T-cell (primary cell): ENCODE measurements around the gene GABRG3. TPM values are rescaled to one million over a fixed set of nuclear protein-coding genes. Genes with fewer than 3 reads are reported as not detected.

ENCODE experiments used
- ATAC-seq, 4 experiments: fragments of 200-7000 bp in 3 of 4; fragments of 150-1000 bp in 1 of 4; cut with Tn5 transposase; replicated peaks in 1 of 4; 1 replicate in 3 of 4; 2 replicates in 1 of 4; pipeline ENCODE4 v1.10.0; 2021; ENCODE audit warnings: moderate library complexity in 3 of 4, mild to moderate bottlenecking in 2 of 4, moderate number of reproducible peaks in 1 of 4
- CTCF ChIA-PET, 2 donors: fragments of 300-600 bp; sonication (Branson Sonifier 250); formaldehyde crosslinking; loops; one replicate each; lab custom pipeline; 2022; ENCODE audit warnings: antibody characterized with exemption in 2 of 2; lab: Charles Lee
- POLR2A ChIA-PET, 2 donors: fragments of 300-600 bp; sonication (Branson Sonifier 250); formaldehyde crosslinking; loops; one replicate each; lab custom pipeline; 2022; ENCODE audit warnings: antibody characterized with exemption in 2 of 2; lab: Charles Lee
- DNase-seq, 35 experiments: peaks; one replicate each; pipeline versions ENCODE4 v3.0.0 to v3.0.0-alpha.2; 2013 to 2023
- H3K27ac ChIP-seq: one replicate; pipeline ENCODE4 v1.5.1; 2013; ENCODE audit warnings: low read length
- H3K27me3 ChIP-seq, 2 experiments: replicated peaks in 1 of 2; 1 replicate in 1 of 2; 2 replicates in 1 of 2; pipeline versions ENCODE4 v1.6.1 to v1.7.0; 2013; ENCODE audit warnings: low read length in 1 of 2, mixed read lengths in 1 of 2; ENCODE audit not compliant: control insufficient read depth in 2 of 2, insufficient read depth in 2 of 2; ENCODE audit errors: extremely low read depth in 1 of 2
- H3K36me3 ChIP-seq, 2 donors: 1 replicate in 1 of 2; 2 replicates in 1 of 2; pipeline versions ENCODE4 v1.6.1 to v1.7.0; 2013; ENCODE audit warnings: low read length in 1 of 2; ENCODE audit not compliant: control insufficient read depth in 2 of 2, insufficient read depth in 1 of 2; ENCODE audit errors: extremely low read depth in 1 of 2
- H3K4me1 ChIP-seq, 2 experiments: 1 replicate in 1 of 2; 2 replicates in 1 of 2; pipeline versions ENCODE4 v1.6.1 to v1.7.0; 2013; ENCODE audit warnings: low read length in 2 of 2, mixed read lengths in 1 of 2; ENCODE audit not compliant: insufficient read depth in 2 of 2, control insufficient read depth in 1 of 2; ENCODE audit errors: extremely low read depth in 1 of 2
- H3K4me3 ChIP-seq, 2 donors: 1 replicate in 1 of 2; 2 replicates in 1 of 2; pipeline versions ENCODE4 v1.5.1 to v1.7.0; 2013; ENCODE audit warnings: mild to moderate bottlenecking in 2 of 2, low read length in 1 of 2, moderate library complexity in 1 of 2; ENCODE audit not compliant: control insufficient read depth in 1 of 2; ENCODE audit errors: extremely low read depth in 1 of 2
- H3K9me3 ChIP-seq: 2 replicates; pipeline ENCODE4 v1.7.0; 2013
- H3K27ac Mint-ChIP-seq, 2 donors: one replicate each; pipeline ENCODE4 v1.8.0; 2020 to 2021; ENCODE audit warnings: mild to moderate bottlenecking in 2 of 2, mixed read lengths in 2 of 2
- H3K27me3 Mint-ChIP-seq, 2 donors: one replicate each; pipeline ENCODE4 v1.8.0; 2021 to 2022; ENCODE audit warnings: mixed read lengths in 2 of 2
- H3K36me3 Mint-ChIP-seq: one replicate; pipeline ENCODE4 v1.8.0; 2021; ENCODE audit warnings: mixed read lengths
- H3K4me1 Mint-ChIP-seq, 3 donors: one replicate each; pipeline ENCODE4 v1.8.0; 2020 to 2022; ENCODE audit warnings: mixed read lengths in 3 of 3, mild to moderate bottlenecking in 1 of 3
- H3K4me3 Mint-ChIP-seq, 3 donors: one replicate each; pipeline ENCODE4 v1.8.0; 2020 to 2022; ENCODE audit warnings: mild to moderate bottlenecking in 3 of 3, mixed read lengths in 3 of 3, moderate library complexity in 3 of 3
- H3K9me3 Mint-ChIP-seq, 3 donors: one replicate each; pipeline ENCODE4 v1.8.0; 2020 to 2022; ENCODE audit warnings: mixed read lengths in 3 of 3
- WGBS: methylation state at CpG from one replicate; pipeline ENCODE4 v1.1.5; 2013; ENCODE audit warnings: missing lambda C conversion rate; ENCODE audit not compliant: insufficient coverage; 5-methylcytosine and 5-hydroxymethylcytosine counted together
- total RNA-seq, 35 experiments: library from RNA in 6 of 35; stranded (reverse) in 6 of 35; fragments of 120-200 nt in 1 of 35; gene quantifications; one replicate each; pipeline versions ENCODE4 v1.2.1 to v1.2.4 and lab custom pipeline; 2013 to 2026

The GABRG3 gene
- total RNA-seq, 5 donors from 2014 or later (not counting 1 experiment from before 2014, with no cell fraction given): not detected

DNA sequence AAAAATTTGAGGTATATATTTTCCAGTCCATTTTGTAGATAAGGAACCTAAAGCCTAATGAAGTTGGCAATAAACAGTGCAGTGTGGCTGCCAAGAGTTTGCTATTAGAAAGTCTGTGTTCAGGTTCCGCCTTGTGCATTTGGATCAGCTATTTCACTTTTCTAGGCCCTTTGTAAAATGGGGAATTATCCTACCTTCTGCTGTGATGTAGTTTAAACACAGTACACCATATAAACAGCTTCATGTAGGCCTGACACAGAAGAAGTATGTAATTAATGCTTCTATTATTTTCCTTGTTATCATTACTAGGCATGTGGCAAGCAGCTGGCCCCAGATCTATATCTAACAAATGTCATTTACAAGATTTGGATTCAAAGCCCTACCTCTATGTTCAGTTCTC lies 456.3 kb downstream of the GABRG3 start:
- peaks cover 0 to 13% (median 3%) of the 10 kb centered on the region in 3 donors for H3K9me3 Mint-ChIP-seq

DNA sequence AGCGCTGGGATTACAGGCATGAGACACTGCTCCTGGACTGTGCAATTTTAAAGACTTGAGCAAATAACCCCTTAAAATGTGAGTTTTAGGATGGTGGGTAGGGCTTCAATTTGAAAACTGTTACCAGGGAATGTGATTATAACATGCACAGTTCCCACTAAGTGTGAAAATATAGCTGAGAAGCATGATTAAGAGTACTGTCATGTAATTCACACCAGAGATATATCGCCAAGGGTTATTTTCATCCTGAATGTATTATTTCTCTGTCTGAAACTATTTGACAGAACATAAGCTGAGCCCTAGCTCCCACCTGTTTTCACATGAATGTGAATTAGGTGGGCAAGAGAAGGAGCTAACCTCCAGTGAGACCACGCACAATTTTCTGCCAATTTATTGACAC lies 457.2 kb downstream of the GABRG3 start:
- no peak for DNase-seq
- Histone ChIP-seq H3K36me3 (no peaks in the 10 kb centered on the region), H3K27me3 (no peaks in the 10 kb centered on the region), H3K9me3 (no peaks in the 10 kb centered on the region), H3K27ac (no peak overlapping the region), H3K4me1 (no peaks in the 10 kb centered on the region), H3K4me3 (no peak overlapping the region)
- H3K4me1 Mint-ChIP-seq: no peaks in the 10 kb centered on the region
- peaks cover 4 to 19% (median 5%) of the 10 kb centered on the region in 3 donors for H3K9me3 Mint-ChIP-seq
- POLR2A ChIA-PET: no interaction called here
- no peak overlapping the region for H3K27ac Mint-ChIP-seq
- H3K36me3 Mint-ChIP-seq: no peaks in the 10 kb centered on the region
- 89% methylated on average over 1 of the region's 3 CpGs for WGBS
- CTCF ChIA-PET: no interaction called here
- no peak for ATAC-seq
- H3K27me3 Mint-ChIP-seq: no peaks in the 10 kb centered on the region
- H3K4me3 Mint-ChIP-seq: no peak overlapping the region

More for the DNA sequence above, 456.3 kb downstream of the GABRG3 start:
- H3K9me3 ChIP-seq: no peaks in the 10 kb centered on the region
- Mint-ChIP-seq H3K36me3 (no peaks in the 10 kb centered on the region), H3K27me3 (no peaks in the 10 kb centered on the region), H3K4me3 (no peak overlapping the region), H3K4me1 (no peaks in the 10 kb centered on the region), H3K27ac (no peak overlapping the region)
- DNase-seq (no peak), ATAC-seq (no peak)
- H3K4me1 ChIP-seq: no peaks in the 10 kb centered on the region
- no peaks in the 10 kb centered on the region for H3K27me3 ChIP-seq
- H3K36me3 ChIP-seq: no peaks in the 10 kb centered on the region
- ChIA-PET POLR2A (no interaction called here), CTCF (no interaction called here)
- H3K27ac ChIP-seq: no peak overlapping the region
- no peak overlapping the region for H3K4me3 ChIP-seq
- no CpG with 5 or more reads among the region's 1 CpG for whole genome bisulfite sequencing

DNA sequence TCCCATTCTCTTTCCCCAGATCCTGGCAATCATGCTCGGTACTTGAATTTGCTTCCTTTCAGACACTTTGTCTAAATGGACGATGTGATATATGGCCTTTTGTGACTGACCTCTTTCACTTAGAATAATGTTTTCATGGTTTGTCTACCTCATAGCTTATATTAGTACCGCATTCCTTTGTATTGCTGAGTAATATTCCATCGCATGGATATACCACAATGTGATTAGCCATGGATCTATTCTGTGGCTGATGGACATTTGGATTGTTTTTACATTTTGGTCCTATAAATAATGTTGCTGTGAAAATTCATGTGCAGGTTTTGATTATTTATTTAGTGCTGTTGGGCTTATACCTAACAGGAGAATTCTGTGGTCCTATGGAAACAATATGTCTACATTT lies 458.6 kb downstream of the GABRG3 start:
- WGBS: 80% methylated on average over 1 of the region's 4 CpGs
- no peaks in the 10 kb centered on the region for H3K9me3 ChIP-seq
- no peaks in the 10 kb centered on the region for H3K36me3 ChIP-seq
- no peak overlapping the region for H3K4me3 ChIP-seq
- no peaks in the 10 kb centered on the region for H3K4me1 ChIP-seq
- no peaks in the 10 kb centered on the region for H3K27me3 ChIP-seq
- ATAC-seq (no peak), DNase-seq (no peak)
- H3K4me3 Mint-ChIP-seq: no peak overlapping the region
- H3K4me1 Mint-ChIP-seq: no peaks in the 10 kb centered on the region
- POLR2A ChIA-PET: no interaction called here
- CTCF ChIA-PET: no interaction called here
- H3K27ac Mint-ChIP-seq: no peak overlapping the region
- H3K27me3 Mint-ChIP-seq: no peaks in the 10 kb centered on the region
- H3K27ac ChIP-seq: no peak overlapping the region
- peaks cover 4 to 26% (median 8%) of the 10 kb centered on the region in 3 donors for H3K9me3 Mint-ChIP-seq
- H3K36me3 Mint-ChIP-seq: no peaks in the 10 kb centered on the region

DNA sequence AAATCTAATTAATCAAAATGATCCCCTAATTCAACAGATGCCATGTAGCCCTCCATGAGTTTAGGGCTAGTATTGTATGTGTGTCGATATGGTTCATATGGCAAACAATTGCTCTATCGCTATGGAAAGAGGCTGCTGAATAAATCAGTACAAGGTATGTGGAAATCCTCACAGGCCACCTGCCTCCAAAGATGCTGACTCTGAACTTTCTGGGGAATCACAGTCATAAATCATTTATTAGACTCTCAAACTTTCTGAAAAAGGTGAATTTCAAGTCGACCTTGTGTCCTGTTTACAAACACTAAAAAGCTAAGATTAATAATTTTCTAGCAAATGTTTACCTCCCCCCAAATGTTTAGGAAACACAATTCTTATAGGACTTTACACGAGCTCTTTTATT lies 462.6 kb downstream of the GABRG3 start:
- H3K36me3 ChIP-seq: no peaks in the 10 kb centered on the region
- H3K27me3 ChIP-seq: no peaks in the 10 kb centered on the region
- POLR2A ChIA-PET: no interaction called here
- H3K4me3 ChIP-seq: no peak overlapping the region
- no peaks in the 10 kb centered on the region for H3K4me1 ChIP-seq
- ATAC-seq (no peak), DNase-seq (no peak)
- no peak overlapping the region for H3K27ac ChIP-seq
- no peak overlapping the region for H3K27ac Mint-ChIP-seq
- no peaks in the 10 kb centered on the region for H3K27me3 Mint-ChIP-seq
- no peaks in the 10 kb centered on the region for H3K4me1 Mint-ChIP-seq
- no peak overlapping the region for H3K4me3 Mint-ChIP-seq
- 75% methylated on average over 1 of the region's 4 CpGs for WGBS
- H3K9me3 Mint-ChIP-seq: peaks cover 12 to 35% (median 15%) of the 10 kb centered on the region in 3 donors
- no peaks in the 10 kb centered on the region for H3K9me3 ChIP-seq
- no peaks in the 10 kb centered on the region for H3K36me3 Mint-ChIP-seq
- CTCF ChIA-PET: no interaction called here

DNA sequence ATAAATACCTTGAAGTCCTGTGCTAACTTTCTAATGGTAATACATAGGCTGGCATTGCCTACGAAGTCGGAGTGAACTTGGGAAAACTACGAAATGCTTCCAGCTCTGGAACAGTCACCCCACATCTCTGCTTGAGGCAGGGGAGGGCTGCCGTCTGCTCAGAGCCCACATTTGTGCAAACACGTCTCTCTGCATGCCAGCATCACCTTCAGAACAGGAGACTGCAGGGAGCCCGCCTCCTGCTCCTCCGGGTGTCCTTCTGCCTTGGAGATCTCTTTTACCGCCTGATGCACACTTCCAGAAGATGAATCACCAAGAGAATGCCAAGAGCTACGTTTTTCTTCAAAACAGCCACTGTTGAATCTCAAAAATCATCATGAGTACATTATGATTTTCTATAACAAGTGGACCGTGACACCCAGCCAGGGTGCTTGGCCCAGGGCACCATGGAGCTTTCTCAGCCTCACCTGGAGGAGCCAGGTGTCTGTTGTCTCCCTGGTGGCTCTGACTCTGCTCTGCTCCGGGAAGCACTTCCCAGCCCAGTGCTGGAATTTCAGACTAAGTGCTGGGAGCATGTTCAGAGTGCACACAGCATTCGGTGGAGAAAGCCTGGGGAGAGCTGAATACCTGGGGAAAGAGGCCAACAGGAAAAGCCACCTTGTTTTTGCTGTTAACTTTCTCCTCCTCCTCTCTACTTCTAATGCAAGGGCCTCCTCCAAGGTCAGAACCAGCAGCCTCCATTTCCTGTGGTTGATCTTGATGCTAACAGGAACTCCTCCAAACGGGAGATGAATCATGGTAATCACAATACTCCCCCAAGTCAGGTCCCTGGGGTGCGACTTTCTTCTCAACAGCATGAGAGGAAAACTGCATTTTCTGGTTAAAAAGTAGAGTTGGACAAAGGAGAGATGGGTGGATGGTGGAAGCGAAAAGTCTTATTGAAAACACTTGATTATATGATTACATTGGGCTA lies 467.7 kb downstream of the GABRG3 start:
- H3K27ac ChIP-seq: no peak overlapping the region
- WGBS: 70% methylated on average over 11 of the region's 15 CpGs
- H3K27ac Mint-ChIP-seq: no peak overlapping the region
- peaks cover 13 to 19% (median 17%) of the 10 kb centered on the region in 3 donors for H3K9me3 Mint-ChIP-seq
- H3K36me3 Mint-ChIP-seq: no peaks in the 10 kb centered on the region
- H3K4me1 ChIP-seq: no peaks in the 10 kb centered on the region
- no peaks in the 10 kb centered on the region for H3K9me3 ChIP-seq
- H3K27me3 Mint-ChIP-seq: no peaks in the 10 kb centered on the region
- H3K4me3 ChIP-seq: no peak overlapping the region
- POLR2A ChIA-PET: interaction anchor here in 1 of 2 donors (0.7 kb wide), 1 partner anchor 63 kb away, joined by 3 read pairs; no protein-coding TSS in a partner anchor
- H3K4me1 Mint-ChIP-seq: no peaks in the 10 kb centered on the region
- CTCF ChIA-PET: no interaction called here
- H3K4me3 Mint-ChIP-seq: no peak overlapping the region
- DNase-seq: no peak
- no peaks in the 10 kb centered on the region for H3K36me3 ChIP-seq
- ATAC-seq: no peak
- H3K27me3 ChIP-seq: no peaks in the 10 kb centered on the region

DNA sequence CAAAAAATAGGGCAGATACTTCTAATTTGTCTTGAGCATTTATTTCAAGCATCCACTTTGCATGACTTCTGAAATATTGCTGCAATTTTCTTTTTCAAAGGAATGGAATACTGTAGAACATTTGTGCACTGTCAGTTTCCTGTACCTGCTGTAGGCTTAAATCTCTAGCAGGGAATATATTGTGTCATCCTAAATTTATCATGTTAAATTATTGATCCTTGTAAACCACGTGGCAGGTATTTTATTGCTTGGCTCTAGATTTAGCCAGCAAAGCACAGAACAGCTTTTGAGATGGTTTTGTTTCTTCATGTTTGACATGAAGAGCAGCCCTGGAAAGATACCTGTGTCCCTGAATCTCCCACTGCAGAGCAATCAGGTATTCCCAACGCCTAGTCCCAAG lies 470.1 kb downstream of the GABRG3 start:
- Mint-ChIP-seq H3K27me3 (no peaks in the 10 kb centered on the region), H3K36me3 (no peaks in the 10 kb centered on the region), H3K4me1 (no peaks in the 10 kb centered on the region), H3K9me3 (peaks cover 10 to 13% (median 11%) of the 10 kb centered on the region in 3 donors), H3K27ac (no peak overlapping the region), H3K4me3 (no peak overlapping the region)
- Histone ChIP-seq H3K4me1 (no peaks in the 10 kb centered on the region), H3K27ac (no peak overlapping the region), H3K27me3 (no peaks in the 10 kb centered on the region), H3K4me3 (no peak overlapping the region), H3K9me3 (no peaks in the 10 kb centered on the region), H3K36me3 (no peaks in the 10 kb centered on the region)
- no CpG with 5 or more reads among the region's 2 CpGs for WGBS
- no peak for ATAC-seq
- ChIA-PET CTCF (no interaction called here), POLR2A (no interaction called here)
- DNase-seq: no peak
